GM12878 (cell line): ENCODE results near the gene NAE1. TPM values are rescaled to one million over a fixed set of nuclear protein-coding genes. Genes with fewer than 3 reads are reported as not detected.
"Not testable (repeated sequence)": the region's sequence is repeated elsewhere in the genome, so short reads cannot be mapped to it uniquely, and the experiment has no call there.

Source experiments
- ATAC-seq: fragments of 200-7000 bp; cut with Tn5 transposase; 3 replicates; pipeline ENCODE4 v1.9.1; 2020; ENCODE audit warnings: mild to moderate bottlenecking, moderate library complexity
- BruUV-seq: library from RNA; stranded (reverse); fragments of 400-500 nt; replicated peaks from 2 replicates; lab custom pipeline; 2021; lab: Mats Ljungman, UMichigan
- CTCF ChIA-PET: fragments of 300-600 bp; sonication (Branson Sonifier 250); formaldehyde crosslinking; extraction: SDS; loops from one replicate; lab custom pipeline; 2021; ENCODE audit warnings: inconsistent platforms; lab: Yijun Ruan, JAX
- POLR2A ChIA-PET: fragments of 350-600 bp; formaldehyde crosslinking; extraction: SDS; loops from one replicate; lab custom pipeline; 2021; ENCODE audit warnings: inconsistent platforms; lab: Charles Lee
- RAD21 ChIA-PET: fragments of 300-600 bp; sonication (Branson Sonifier 250); formaldehyde crosslinking; loops from one replicate; lab custom pipeline; 2023; ENCODE audit warnings: antibody characterized with exemption; ENCODE audit not compliant: unreplicated experiment; lab: Charles Lee
- SMC1A ChIA-PET: fragments of 300-600 bp; sonication (Branson Sonifier 250); formaldehyde crosslinking; loops from one replicate; lab custom pipeline; 2023; ENCODE audit not compliant: unreplicated experiment, uncharacterized antibody; lab: Charles Lee
- DNase-seq: peaks from one replicate; pipeline ENCODE4 v3.0.0-alpha.2; 2011; ENCODE audit warnings: low read depth, low spot score
- FAIRE-seq: peaks from 3 replicates; lab custom pipeline; 2011; peaks lifted over from hg19 to GRCh38; lab: Jason Lieb, UNC
- H2AFZ ChIP-seq: 2 replicates; pipeline ENCODE4 v1.6.0; 2011; ENCODE audit warnings: low read depth, low read length, control low read depth; ENCODE audit not compliant: control insufficient read depth
- H3K27ac ChIP-seq: 2 replicates; pipeline ENCODE4 v1.5.1; 2011; ENCODE audit warnings: control low read depth; ENCODE audit not compliant: control insufficient read depth, insufficient read depth
- H3K27me3 ChIP-seq, 2 experiments: replicated peaks in 1 of 2; 2 replicates each; pipeline versions ENCODE4 v1.6.0 to v1.6.1; 2011; ENCODE audit warnings: low read length in 1 of 2; ENCODE audit not compliant: control insufficient read depth in 2 of 2, insufficient read depth in 2 of 2
- H3K36me3 ChIP-seq, 2 experiments: 2 replicates each; pipeline ENCODE4 v1.5.1; 2011; ENCODE audit warnings: low read length in 1 of 2; ENCODE audit not compliant: control insufficient read depth in 2 of 2, insufficient read depth in 2 of 2
- H3K4me1 ChIP-seq: 2 replicates; pipeline ENCODE4 v1.6.1; 2011; ENCODE audit warnings: mild to moderate bottlenecking, low read length, moderate library complexity, mixed read lengths; ENCODE audit not compliant: control insufficient read depth, insufficient read depth
- H3K4me2 ChIP-seq: 2 replicates; pipeline ENCODE4 v1.6.0; 2011; ENCODE audit warnings: control low read depth; ENCODE audit not compliant: control insufficient read depth, insufficient read depth
- H3K4me3 ChIP-seq: fragments of 200-600 bp; sonication (generic); 2 replicates; pipeline ENCODE4 v1.5.1; 2016
- H3K79me2 ChIP-seq: 2 replicates; pipeline ENCODE4 v1.6.0; 2011; ENCODE audit warnings: low read length; ENCODE audit not compliant: control insufficient read depth, insufficient read depth
- H3K9ac ChIP-seq: 2 replicates; pipeline ENCODE4 v1.8.0; 2011; ENCODE audit warnings: low read length, control low read depth, mixed read lengths; ENCODE audit not compliant: control insufficient read depth, insufficient read depth
- H3K9me3 ChIP-seq: replicated peaks from 3 replicates; pipeline ENCODE4 v1.5.1; 2011; ENCODE audit warnings: mild to moderate bottlenecking, low read length; ENCODE audit not compliant: control insufficient read depth, insufficient read depth
- H4K20me1 ChIP-seq: 2 replicates; pipeline ENCODE4 v1.6.0; 2011; ENCODE audit not compliant: control insufficient read depth, insufficient read depth
- NFIC ChIP-seq: IDR thresholded peaks from 2 replicates; pipeline ENCODE4 v1.6.1; 2012; ENCODE audit warnings: low read depth, mild to moderate bottlenecking, inconsistent platforms, low read length, moderate library complexity
- ZNF217 ChIP-seq: fragments of 450-650 bp; IDR thresholded peaks from 2 replicates; pipeline ENCODE4 v1.6.1; 2017; ENCODE audit warnings: antibody characterized with exemption, mild to moderate bottlenecking
- WGBS: methylation state at CpG from one replicate; pipeline ENCODE4 v1.1.6; 2016; ENCODE audit warnings: low lambda C conversion rate; ENCODE audit not compliant: insufficient replicate concordance, insufficient coverage; ENCODE audit errors: missing lambda C conversion rate; 5-methylcytosine and 5-hydroxymethylcytosine counted together
- in situ Hi-C: fragments of 300-500 bp; cut with MboI; formaldehyde crosslinking; loops from 9 replicates; pipeline ENCODE4 v1.14.3; 2018; ENCODE audit warnings: mixed read lengths
- intact Hi-C: fragments of 100-400 bp; cut with micrococcal nuclease; formaldehyde crosslinking; loops from one replicate; pipeline ENCODE4 v1.14.2; 2022; ENCODE audit not compliant: unreplicated experiment
- polyA plus RNA-seq, 11 experiments: library from polyadenylated mRNA; depleted of rRNA in 4 of 11; unstranded in 6 of 11; stranded (reverse) in 5 of 11; fragments of >200 nt; fragmentation: Nextera tagmentation in 4 of 11; fragmentation: Illumina TruSeq in 1 of 11; extraction: Ambion mirVana in 4 of 11; extraction: Trizol in 1 of 11; gene quantifications; 1 replicate in 1 of 11; 2 replicates in 10 of 11; pipeline versions ENCODE4 v1.2.1 to v1.2.3, GENCODE V29; 2011 to 2016; ENCODE audit warnings: inconsistent platforms in 2 of 11, missing spikeins in 2 of 11, low read depth in 1 of 11
- total RNA-seq, 4 experiments: library from RNA; depleted of rRNA in 3 of 4; stranded (reverse); fragments of >200 nt in 3 of 4; fragmentation: Illumina TruSeq in 1 of 4; extraction: Trizol in 1 of 4; gene quantifications; 2 replicates each; pipeline versions ENCODE4 v1.2.1 to v1.2.3, GENCODE V29; 2013 to 2021
- TF ChIP-seq, protein P1 (sequence below): fragments of 450-650 bp; IDR thresholded peaks from 2 replicates; pipeline ENCODE4 v1.6.1; 2016; ENCODE audit warnings: mild to moderate bottlenecking, moderate library complexity, borderline replicate concordance

Gene NAE1
- total and polyA plus RNA-seq, 10 of the 15 experiments (the other 5 are each of a cell fraction or from before 2014, with no cell fraction given): 58.7 to 106 (median 78.7) TPM

DNA sequence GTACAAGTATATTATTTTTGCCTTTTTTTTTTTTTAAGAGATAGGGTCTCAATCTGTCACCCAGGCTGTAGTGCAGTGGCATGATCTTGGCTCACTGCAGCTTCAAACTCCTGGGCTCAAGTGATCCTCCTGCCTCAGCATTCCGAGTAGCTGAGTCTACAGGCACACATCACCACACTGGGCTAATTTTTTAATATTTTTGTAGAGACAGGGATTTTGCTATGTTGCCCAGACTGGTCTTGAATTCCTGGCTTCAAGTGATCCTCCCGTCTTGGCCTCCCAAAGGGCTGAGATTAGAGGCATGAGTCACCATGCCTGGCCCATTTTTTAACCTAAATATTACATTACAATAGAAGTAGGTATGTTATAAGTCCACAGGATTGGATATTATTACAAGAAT, 32.6 kb downstream of the NAE1 start (continued):
- TF ChIP-seq, protein P1, sequence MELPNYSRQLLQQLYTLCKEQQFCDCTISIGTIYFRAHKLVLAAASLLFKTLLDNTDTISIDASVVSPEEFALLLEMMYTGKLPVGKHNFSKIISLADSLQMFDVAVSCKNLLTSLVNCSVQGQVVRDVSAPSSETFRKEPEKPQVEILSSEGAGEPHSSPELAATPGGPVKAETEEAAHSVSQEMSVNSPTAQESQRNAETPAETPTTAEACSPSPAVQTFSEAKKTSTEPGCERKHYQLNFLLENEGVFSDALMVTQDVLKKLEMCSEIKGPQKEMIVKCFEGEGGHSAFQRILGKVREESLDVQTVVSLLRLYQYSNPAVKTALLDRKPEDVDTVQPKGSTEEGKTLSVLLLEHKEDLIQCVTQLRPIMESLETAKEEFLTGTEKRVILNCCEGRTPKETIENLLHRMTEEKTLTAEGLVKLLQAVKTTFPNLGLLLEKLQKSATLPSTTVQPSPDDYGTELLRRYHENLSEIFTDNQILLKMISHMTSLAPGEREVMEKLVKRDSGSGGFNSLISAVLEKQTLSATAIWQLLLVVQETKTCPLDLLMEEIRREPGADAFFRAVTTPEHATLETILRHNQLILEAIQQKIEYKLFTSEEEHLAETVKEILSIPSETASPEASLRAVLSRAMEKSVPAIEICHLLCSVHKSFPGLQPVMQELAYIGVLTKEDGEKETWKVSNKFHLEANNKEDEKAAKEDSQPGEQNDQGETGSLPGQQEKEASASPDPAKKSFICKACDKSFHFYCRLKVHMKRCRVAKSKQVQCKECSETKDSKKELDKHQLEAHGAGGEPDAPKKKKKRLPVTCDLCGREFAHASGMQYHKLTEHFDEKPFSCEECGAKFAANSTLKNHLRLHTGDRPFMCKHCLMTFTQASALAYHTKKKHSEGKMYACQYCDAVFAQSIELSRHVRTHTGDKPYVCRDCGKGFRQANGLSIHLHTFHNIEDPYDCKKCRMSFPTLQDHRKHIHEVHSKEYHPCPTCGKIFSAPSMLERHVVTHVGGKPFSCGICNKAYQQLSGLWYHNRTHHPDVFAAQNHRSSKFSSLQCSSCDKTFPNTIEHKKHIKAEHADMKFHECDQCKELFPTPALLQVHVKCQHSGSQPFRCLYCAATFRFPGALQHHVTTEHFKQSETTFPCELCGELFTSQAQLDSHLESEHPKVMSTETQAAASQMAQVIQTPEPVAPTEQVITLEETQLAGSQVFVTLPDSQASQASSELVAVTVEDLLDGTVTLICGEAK: no peak
- TF ChIP-seq NFIC (no peak), ZNF217 (no peak)
- TF ChIP-seq, all 136 proteins: peak for 0

DNA sequence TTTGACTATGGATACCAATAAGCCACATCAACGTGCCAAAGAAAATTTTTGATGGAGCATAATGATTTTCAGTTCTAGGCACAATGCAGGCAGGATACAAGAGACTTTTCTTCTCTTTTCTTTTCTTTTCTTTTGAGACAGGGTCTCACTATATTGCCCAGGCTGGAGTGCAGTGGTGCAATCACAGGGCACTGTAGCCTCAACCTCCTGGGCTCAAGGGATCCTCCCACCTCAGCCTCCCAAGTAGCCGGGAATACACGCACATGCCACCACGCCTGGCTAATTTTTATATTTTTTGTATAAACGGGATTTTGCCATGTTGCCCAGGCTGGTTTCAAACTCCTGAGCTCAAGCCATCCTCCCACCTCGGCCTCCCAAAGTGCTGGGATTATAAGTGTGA, 36.8 kb downstream of the NAE1 start:
- H2AFZ ChIP-seq, H3K4me3 ChIP-seq, H3K4me2 ChIP-seq, DNase-seq, H4K20me1 ChIP-seq, H3K27ac ChIP-seq, H3K27me3 ChIP-seq, H3K9me3 ChIP-seq, FAIRE-seq, SMC1A ChIA-PET, BruUV-seq, intact Hi-C loops, POLR2A ChIA-PET, H3K36me3 ChIP-seq, in situ Hi-C loops, H3K4me1 ChIP-seq, CTCF ChIA-PET, RAD21 ChIA-PET, H3K9ac ChIP-seq, H3K79me2 ChIP-seq, ATAC-seq: not testable (repeated sequence)
- WGBS: 63% methylated on average over 6 of the region's 6 CpGs
